Measurements from ENCODE around the gene PARP6. TPM values are rescaled to one million over a fixed set of nuclear protein-coding genes. Genes with fewer than 3 reads are reported as not detected.

PARP6 gene
- total and polyA plus RNA-seq, 9 donors, result 44.5 to 97.4 (median 70.0) TPM

DNA sequence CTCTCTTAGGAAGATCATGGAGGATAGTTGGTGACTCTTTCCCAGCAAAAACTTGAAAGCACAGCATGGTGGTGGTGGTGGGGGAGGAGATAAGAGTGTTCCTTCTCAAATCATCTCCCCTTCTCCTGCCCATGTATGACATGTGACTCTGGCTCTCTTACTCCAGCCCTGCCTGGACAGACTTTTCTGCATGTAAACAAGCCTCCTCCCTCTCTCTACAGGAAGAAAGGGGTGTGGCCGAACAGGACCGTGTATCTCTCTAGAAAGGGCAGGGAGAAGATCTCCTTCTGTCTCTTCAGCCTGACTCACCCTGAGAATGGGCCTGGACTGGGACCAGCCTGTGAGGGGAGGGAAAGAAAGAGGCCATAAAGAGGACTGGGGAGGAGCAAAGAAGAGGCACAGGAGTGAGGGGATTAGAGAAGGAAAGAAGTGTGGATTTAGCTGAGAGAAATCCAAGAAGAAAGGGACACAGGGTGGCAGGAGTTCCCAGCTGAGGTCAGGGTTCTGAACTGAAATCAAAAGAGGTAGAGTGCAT is 46.1 kb upstream of the PARP6 start:
- peaks cover 8% of the 10 kb centered on the region for H3K4me1 ChIP-seq (ENCODE audit: insufficient read depth)
- WGBS, 3 donors, result 30 to 41% (median 37%) methylated on average over 2 of the region's 2 CpGs
- no peaks in the 10 kb centered on the region for H3K27me3 ChIP-seq
- H3K27ac ChIP-seq, result no peak overlapping the region
- DNase-seq, result no peak
- H3K4me3 ChIP-seq, result no peak overlapping the region
- TF ChIP-seq POLR2A (IDR thresholded peaks at IDR 0.05) (no peak), CTCF (IDR thresholded peaks at IDR 0.05) (no peak), EP300 (IDR thresholded peaks at IDR 0.05) (no peak)
- intact Hi-C loops (cut with DNase I), result no loop called here
- no peaks in the 10 kb centered on the region for H3K9me3 ChIP-seq
- no peaks in the 10 kb centered on the region for H3K36me3 ChIP-seq

DNA sequence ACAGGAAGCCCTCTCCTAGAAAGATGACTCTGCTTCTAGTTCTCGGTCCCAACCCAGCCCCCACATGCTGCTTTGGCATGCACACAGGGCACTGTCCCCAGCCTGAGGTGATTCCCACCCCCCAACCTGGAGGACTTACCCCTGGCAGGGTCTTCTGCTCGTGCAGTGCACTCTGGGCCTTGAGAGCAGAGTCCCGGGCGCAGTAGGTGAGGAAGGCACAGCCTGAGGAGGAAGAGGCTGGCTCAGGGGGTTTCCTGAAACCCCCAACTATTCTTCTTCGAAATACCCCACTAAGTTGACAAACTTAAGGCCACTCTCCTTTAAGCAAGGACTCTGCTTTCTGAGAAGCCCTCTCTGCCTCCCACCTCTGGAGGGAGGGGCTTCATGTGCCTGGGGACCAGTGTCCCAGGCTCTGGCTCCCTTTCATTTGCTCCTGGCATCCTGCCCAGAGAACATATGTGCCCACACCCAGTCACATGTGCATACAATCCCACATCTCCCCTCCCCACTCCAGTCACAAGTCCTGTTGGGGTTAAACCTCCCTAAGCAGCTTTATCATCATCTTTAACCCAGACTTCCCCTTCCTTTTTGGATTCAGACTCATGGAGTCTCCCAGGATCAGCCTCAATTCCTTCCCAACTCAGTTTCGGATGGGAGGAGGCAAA is 43.5 kb upstream of the PARP6 start:
- no peaks in the 10 kb centered on the region for H3K36me3 ChIP-seq
- no peak for DNase-seq
- H3K4me1 ChIP-seq (ENCODE audit: insufficient read depth), result peaks cover 8% of the 10 kb centered on the region
- no peaks in the 10 kb centered on the region for H3K9me3 ChIP-seq
- intact Hi-C loops (cut with DNase I), result no loop called here
- no peak for TF ChIP-seq EP300 (IDR thresholded peaks at IDR 0.05)
- no peak for TF ChIP-seq POLR2A (IDR thresholded peaks at IDR 0.05)
- no peak for TF ChIP-seq CTCF (IDR thresholded peaks at IDR 0.05)
- H3K27ac ChIP-seq, result no peak overlapping the region
- no peaks in the 10 kb centered on the region for H3K27me3 ChIP-seq
- 73 to 74% (median 73%) methylated on average over 6 of the region's 6 CpGs for WGBS, 3 donors
- no peak overlapping the region for H3K4me3 ChIP-seq

DNA sequence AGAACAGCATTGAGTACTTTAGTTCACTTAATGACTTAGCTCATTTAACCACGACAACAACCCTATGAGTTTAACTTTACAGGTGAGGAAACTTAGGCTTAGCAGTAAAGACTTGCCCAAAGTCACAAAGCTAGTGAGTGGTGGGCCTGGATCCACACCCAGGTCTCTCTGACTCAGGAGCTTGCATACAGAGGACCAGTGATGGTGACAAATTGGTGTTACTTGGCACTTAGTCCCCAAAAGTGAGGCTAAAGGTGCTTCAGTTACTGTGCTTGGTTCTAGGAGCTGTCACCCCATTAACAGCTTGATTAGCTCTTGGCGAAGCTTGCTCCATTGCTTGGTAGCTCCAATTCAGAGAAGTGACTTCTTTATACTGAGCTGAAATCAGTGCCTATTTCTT is 41.5 kb upstream of the PARP6 start:
- H3K4me3 ChIP-seq, result no peak overlapping the region
- H3K36me3 ChIP-seq, result no peaks in the 10 kb centered on the region
- H3K27me3 ChIP-seq, result no peaks in the 10 kb centered on the region
- intact Hi-C loops (cut with DNase I), result no loop called here
- no peak overlapping the region for H3K27ac ChIP-seq
- DNase-seq, result no peak
- TF ChIP-seq POLR2A (IDR thresholded peaks at IDR 0.05), result no peak
- no peak for TF ChIP-seq CTCF (IDR thresholded peaks at IDR 0.05)
- TF ChIP-seq EP300 (IDR thresholded peaks at IDR 0.05), result no peak
- H3K9me3 ChIP-seq, result no peaks in the 10 kb centered on the region
- H3K4me1 ChIP-seq (ENCODE audit: insufficient read depth), result no peaks in the 10 kb centered on the region
- 96 to 98% (median 97%) methylated on average over 2 of the region's 2 CpGs for WGBS, 3 donors

- intact Hi-C loops (cut with DNase I), result no loop called here
- no peak for TF ChIP-seq EP300 (IDR thresholded peaks at IDR 0.05)
- TF ChIP-seq POLR2A (IDR thresholded peaks at IDR 0.05), result no peak
- no peak for TF ChIP-seq CTCF (IDR thresholded peaks at IDR 0.05)
- H3K36me3 ChIP-seq, result no peaks in the 10 kb centered on the region
- H3K4me3 ChIP-seq, result no peak overlapping the region
- WGBS, 3 donors, result 72 to 79% (median 78%) methylated on average over 2 of the region's 2 CpGs
- no peaks in the 10 kb centered on the region for H3K27me3 ChIP-seq
- no peak for DNase-seq
- H3K27ac ChIP-seq, result no peak overlapping the region
- H3K9me3 ChIP-seq, result no peaks in the 10 kb centered on the region
- no peaks in the 10 kb centered on the region for H3K4me1 ChIP-seq (ENCODE audit: insufficient read depth)
Measured at GRCh38 chr15:72313448-72313840, 41.1 kb upstream of the PARP6 start.

Measured in ovary (tissue), 9 donors.